BJ (cell line): ENCODE data around the gene ZNF780B. TPM values are rescaled to one million over a fixed set of nuclear protein-coding genes. Genes with fewer than 3 reads are reported as not detected.
"Not testable (repeated sequence)": the region's sequence is repeated elsewhere in the genome, so short reads cannot be mapped to it uniquely, and the experiment has no call there.

ENCODE experiments used
- CTCF ChIA-PET: fragments of 350-600 bp; formaldehyde crosslinking; extraction: SDS; loops from one replicate; lab custom pipeline; 2021; ENCODE audit warnings: antibody characterized with exemption, inconsistent platforms; lab: Yijun Ruan, JAX
- POLR2A ChIA-PET: fragments of 300-600 bp; sonication (Branson Sonifier 250); formaldehyde crosslinking; extraction: SDS; loops from one replicate; lab custom pipeline; 2021; ENCODE audit warnings: antibody characterized with exemption; lab: Charles Lee
- DNase-seq: peaks from one replicate; pipeline ENCODE4 v3.0.0-alpha.2; 2011; ENCODE audit warnings: low read depth
- H3K27me3 ChIP-seq: 2 replicates; pipeline ENCODE4 v1.6.0; 2011; ENCODE audit warnings: low read length; ENCODE audit not compliant: control insufficient read depth, insufficient read depth
- H3K36me3 ChIP-seq: 2 replicates; pipeline ENCODE4 v1.5.1; 2011; ENCODE audit warnings: low read length; ENCODE audit not compliant: control insufficient read depth, insufficient read depth
- H3K4me3 ChIP-seq: 2 replicates; pipeline ENCODE4 v1.5.1; 2011; ENCODE audit warnings: low read depth, mild to moderate bottlenecking, control low read depth, low read length
- CTCF ChIP-seq: IDR thresholded peaks from 2 replicates; pipeline ENCODE4 v1.5.1; 2011; ENCODE audit warnings: low read depth, mild to moderate bottlenecking, control low read depth, inconsistent platforms, low read length, moderate library complexity; ENCODE audit not compliant: insufficient read depth
- polyA plus RNA-seq: library from polyadenylated mRNA; depleted of rRNA; stranded (reverse); fragments of >200 nt; gene quantifications from 2 replicates; pipeline ENCODE4 v1.2.3, GENCODE V29; 2011

Gene ZNF780B
- polyA plus RNA-seq, 1 experiment, result 2.3 TPM

DNA sequence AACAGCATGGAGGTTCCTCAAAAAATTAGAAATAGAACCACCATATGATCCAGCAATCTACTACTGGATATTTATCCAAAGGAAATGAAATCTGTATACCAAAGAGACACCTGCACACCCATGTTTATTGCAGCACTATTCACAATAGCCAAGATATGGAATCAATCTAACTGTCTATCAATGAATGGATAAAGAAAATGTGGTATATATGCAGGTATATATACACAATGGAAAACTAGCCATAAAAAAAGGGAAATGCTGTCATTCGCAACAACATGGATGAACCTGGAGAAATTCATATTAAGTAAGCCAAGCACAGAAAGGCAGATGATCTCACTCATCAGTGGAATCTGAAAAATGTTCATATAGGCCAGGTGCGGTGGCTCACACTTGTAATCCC is 2.5 kb downstream of the ZNF780B start:
- Histone ChIP-seq H3K27me3 (no peaks in the 10 kb centered on the region), H3K4me3 (no peak overlapping the region), H3K36me3 (peaks cover 2% of the 10 kb centered on the region)
- CTCF ChIA-PET, result no interaction called here
- no peak for DNase-seq
- POLR2A ChIA-PET, result no interaction called here
- no peak for TF ChIP-seq CTCF

DNA sequence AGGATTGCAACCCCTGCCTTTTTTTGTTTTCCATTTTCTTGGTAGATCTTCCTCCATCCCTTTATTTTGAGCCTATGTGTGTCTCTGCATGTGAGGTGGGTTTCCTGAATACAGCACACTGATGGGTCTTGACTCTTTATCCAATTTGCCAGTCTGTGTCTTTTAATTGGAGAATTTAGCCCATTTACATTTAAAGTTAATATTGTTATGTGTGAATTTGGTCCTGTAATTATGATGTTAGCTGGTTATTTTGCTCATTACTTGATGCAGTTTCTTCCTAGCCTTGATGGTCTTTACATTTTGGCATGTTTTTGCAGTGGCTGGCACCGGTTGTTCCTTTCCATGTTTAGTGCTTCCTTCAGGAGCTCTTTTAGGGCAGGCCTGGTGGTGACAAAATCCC is 14.3 kb downstream of the ZNF780B start:
- H3K27me3 ChIP-seq, POLR2A ChIA-PET, H3K4me3 ChIP-seq, CTCF ChIA-PET, DNase-seq, H3K36me3 ChIP-seq: not testable (repeated sequence)

DNA sequence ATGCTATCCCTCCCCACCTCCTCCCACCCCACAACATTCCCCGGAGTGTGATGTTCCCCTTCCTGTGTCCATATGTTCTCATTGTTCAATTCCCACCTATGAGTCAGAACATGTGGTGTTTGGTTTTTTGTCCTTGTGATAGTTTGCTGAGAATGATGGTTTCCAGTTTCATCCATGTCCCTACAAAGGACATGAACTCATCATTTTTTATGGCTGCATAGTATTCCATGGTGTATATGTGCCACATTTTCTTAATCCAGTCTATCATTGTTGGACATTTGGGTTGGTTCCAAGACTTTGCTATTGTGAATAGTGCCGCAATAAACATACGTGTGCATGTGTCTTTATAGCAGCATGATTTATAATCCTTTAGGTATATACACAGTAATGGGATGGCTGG is 18.0 kb downstream of the ZNF780B start:
- H3K36me3 ChIP-seq, DNase-seq, H3K27me3 ChIP-seq, POLR2A ChIA-PET, H3K4me3 ChIP-seq, CTCF ChIA-PET: not testable (repeated sequence)

DNA sequence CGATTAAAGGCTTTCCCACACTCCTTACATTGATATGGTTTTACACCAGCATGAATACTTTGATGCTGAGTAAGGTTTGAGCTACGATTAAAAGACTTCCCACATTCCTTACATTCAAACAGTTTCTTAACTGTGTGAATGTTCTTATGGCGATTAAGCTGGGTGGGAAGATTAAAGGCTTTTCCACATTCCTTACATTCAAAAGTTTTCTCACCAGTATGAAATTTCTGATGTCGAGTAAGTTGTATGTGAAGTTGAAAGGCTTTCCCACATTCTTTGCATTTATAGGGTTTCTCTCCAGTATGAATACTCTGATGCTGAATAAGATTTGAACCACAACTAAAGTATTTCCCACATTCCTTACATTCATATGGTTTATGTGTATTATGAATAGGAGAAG is 20.0 kb downstream of the ZNF780B start:
- no peak for DNase-seq
- ChIA-PET CTCF (no interaction called here), POLR2A (no interaction called here)
- no peak overlapping the region for H3K4me3 ChIP-seq
- no peaks in the 10 kb centered on the region for H3K27me3 ChIP-seq
- no peaks in the 10 kb centered on the region for H3K36me3 ChIP-seq
- TF ChIP-seq CTCF, result no peak

GRCh38 chr19:40033989-40034560 is 22.0 kb downstream of the ZNF780B start:
- no peak for DNase-seq
- TF ChIP-seq CTCF, result no peak
- no peak overlapping the region for H3K4me3 ChIP-seq
- no peaks in the 10 kb centered on the region for H3K36me3 ChIP-seq
- ChIA-PET CTCF (no interaction called here), POLR2A (no interaction called here)
- H3K27me3 ChIP-seq, result no peaks in the 10 kb centered on the region

- ChIA-PET POLR2A (no interaction called here), CTCF (no interaction called here)
- Histone ChIP-seq H3K4me3 (no peak overlapping the region), H3K27me3 (no peaks in the 10 kb centered on the region), H3K36me3 (no peaks in the 10 kb centered on the region)
- no peak for DNase-seq
- no peak for TF ChIP-seq CTCF
These were observed 29.4 kb downstream of the ZNF780B start for GRCh38 chr19:40026597-40026970.
